ENCODE data around the gene MYEOV. TPM values are rescaled to one million over a fixed set of nuclear protein-coding genes. Genes with fewer than 3 reads are reported as not detected.

MYEOV gene
- total RNA-seq, 1 donor from 2014 or later = 8.6 TPM

DNA sequence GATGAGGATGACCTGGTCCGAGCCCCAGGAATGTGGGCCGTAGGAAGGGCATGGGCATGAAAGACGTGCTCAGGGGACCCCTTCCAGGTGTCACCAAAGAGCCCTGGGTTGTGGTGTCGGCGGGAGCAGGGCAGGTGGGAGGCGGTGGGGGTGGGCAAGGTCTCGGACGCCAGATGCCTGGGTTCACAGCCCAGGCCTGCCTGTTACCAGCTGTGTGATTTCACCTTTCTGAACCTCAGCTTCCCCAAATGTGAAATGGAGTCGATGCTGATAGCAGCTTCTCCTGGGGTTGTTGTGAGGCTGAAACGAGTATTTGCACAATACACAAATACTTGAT, 42.9 kb upstream of the MYEOV start:
- TF ChIP-seq, protein P1, sequence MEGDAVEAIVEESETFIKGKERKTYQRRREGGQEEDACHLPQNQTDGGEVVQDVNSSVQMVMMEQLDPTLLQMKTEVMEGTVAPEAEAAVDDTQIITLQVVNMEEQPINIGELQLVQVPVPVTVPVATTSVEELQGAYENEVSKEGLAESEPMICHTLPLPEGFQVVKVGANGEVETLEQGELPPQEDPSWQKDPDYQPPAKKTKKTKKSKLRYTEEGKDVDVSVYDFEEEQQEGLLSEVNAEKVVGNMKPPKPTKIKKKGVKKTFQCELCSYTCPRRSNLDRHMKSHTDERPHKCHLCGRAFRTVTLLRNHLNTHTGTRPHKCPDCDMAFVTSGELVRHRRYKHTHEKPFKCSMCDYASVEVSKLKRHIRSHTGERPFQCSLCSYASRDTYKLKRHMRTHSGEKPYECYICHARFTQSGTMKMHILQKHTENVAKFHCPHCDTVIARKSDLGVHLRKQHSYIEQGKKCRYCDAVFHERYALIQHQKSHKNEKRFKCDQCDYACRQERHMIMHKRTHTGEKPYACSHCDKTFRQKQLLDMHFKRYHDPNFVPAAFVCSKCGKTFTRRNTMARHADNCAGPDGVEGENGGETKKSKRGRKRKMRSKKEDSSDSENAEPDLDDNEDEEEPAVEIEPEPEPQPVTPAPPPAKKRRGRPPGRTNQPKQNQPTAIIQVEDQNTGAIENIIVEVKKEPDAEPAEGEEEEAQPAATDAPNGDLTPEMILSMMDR (conservative IDR thresholded peaks at IDR 0.05; ENCODE audit: low read depth, low read length) = no peak
- DNase-seq (ENCODE audit: low read depth) = no peak
- no peak overlapping the region for H3K4me3 ChIP-seq (ENCODE audit: low read depth, low read length)

DNA sequence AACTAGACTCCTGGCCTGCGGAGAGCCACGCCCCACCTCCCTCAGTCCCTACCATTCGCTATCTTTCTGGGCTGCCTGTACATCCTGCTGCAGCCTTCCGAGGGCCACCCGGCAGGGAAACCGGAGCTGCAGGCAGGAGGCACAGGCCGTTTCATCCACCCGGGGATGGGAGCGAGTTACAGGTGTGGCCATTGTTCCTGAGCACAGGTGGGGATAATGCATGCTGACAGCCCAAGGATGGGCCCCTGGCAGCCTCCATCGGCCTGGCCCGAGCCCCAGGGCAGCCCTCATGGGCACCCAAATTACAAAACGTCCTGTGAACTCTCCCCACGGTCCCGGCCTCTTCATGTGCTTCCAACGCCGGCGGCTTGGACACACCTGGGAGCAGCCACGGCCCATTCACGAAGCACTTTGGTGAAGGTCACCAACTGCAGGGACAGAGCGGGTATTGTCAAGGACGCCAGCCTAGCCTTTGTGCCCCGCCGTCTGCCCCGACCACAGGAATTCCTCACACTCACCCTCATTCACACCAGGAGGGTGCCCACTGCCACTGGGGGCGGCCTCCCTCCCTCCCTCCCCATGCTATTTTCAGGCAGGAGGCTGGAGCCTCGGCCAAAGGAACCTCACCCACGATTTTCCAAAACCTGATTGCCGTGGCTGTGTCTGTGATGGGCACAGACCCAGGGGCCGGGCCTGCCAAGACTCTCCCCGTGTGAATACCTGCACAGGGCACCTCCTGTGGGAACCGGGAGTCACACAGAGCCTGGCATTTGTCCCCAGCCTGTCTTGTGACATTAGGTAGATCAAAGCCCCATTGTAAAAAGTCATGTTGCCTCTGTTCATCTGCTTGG, 42.1 kb upstream of the MYEOV start:
- no peak for DNase-seq (ENCODE audit: low read depth)
- no peak overlapping the region for H3K4me3 ChIP-seq (ENCODE audit: low read depth, low read length)
- TF ChIP-seq, protein P1 (conservative IDR thresholded peaks at IDR 0.05; ENCODE audit: low read depth, low read length) = no peak

DNA sequence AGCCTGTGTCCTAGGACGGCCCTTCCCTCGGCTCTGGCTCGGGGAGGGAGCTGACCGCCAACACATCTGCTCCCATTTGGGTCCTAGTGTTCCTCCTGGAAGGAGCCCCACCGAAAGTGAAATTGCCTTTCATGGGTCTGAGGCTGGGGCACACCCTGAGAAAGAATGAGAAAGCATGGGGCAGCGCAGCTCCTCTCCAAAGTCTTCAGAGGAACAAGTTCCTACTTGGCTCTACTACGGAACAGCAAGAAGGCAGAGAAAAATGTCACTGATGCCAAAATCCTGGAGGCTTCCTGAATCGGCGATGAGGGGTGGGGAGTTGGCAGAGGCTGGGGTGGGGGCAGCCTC, 41.5 kb upstream of the MYEOV start:
- DNase-seq (ENCODE audit: low read depth) = no peak
- TF ChIP-seq, protein P1 (conservative IDR thresholded peaks at IDR 0.05; ENCODE audit: low read depth, low read length) = no peak

DNA sequence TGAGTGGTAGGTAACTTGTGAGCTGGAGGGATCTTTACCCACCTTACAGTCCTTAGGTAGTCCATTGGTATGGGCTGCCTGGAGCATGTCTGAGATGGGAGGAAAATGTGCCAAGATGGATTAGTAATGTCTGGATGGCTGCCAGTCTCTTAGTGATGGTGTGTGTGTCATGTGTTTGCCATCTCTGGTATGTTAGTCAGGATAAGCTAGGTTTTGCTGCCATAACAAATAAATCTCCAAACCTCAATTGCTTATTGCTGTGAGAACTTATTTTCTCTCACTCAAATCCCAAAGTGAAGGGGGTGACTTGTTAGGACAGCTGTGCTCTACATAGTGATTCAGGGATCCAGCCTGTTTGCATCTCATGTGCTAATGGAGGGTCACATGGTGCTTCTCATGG, 40.9 kb upstream of the MYEOV start:
- H3K4me3 ChIP-seq (ENCODE audit: low read depth, low read length) = no peak overlapping the region
- TF ChIP-seq, protein P1 (conservative IDR thresholded peaks at IDR 0.05; ENCODE audit: low read depth, low read length) = no peak
- no peak for DNase-seq (ENCODE audit: low read depth)

More for the DNA sequence above, 41.5 kb upstream of the MYEOV start:
- H3K4me3 ChIP-seq (ENCODE audit: low read depth, low read length) = no peak overlapping the region

DNA sequence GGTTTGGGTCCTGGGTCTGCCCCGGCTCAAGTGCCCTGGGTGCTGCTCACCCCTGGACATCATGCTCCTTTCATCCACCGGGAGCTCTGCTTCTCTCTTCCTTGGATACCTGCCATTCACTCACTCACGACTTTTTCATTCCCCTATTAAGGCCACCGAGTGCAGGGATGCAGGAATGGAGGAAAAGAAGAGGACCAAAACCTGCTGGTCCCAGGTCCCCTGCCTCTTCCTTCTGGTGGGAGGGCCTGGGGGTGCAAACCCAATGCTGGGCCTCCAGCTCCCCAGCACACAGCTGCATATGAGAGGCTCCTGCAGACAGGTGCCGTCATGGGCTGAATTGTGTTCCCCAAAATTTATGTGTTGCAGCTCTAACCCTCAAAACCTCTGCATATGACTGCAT, 36.8 kb upstream of the MYEOV start:
- no peak for DNase-seq (ENCODE audit: low read depth)
- TF ChIP-seq, protein P1 (conservative IDR thresholded peaks at IDR 0.05; ENCODE audit: low read depth, low read length) = no peak
- no peak overlapping the region for H3K4me3 ChIP-seq (ENCODE audit: low read depth, low read length)

DNA sequence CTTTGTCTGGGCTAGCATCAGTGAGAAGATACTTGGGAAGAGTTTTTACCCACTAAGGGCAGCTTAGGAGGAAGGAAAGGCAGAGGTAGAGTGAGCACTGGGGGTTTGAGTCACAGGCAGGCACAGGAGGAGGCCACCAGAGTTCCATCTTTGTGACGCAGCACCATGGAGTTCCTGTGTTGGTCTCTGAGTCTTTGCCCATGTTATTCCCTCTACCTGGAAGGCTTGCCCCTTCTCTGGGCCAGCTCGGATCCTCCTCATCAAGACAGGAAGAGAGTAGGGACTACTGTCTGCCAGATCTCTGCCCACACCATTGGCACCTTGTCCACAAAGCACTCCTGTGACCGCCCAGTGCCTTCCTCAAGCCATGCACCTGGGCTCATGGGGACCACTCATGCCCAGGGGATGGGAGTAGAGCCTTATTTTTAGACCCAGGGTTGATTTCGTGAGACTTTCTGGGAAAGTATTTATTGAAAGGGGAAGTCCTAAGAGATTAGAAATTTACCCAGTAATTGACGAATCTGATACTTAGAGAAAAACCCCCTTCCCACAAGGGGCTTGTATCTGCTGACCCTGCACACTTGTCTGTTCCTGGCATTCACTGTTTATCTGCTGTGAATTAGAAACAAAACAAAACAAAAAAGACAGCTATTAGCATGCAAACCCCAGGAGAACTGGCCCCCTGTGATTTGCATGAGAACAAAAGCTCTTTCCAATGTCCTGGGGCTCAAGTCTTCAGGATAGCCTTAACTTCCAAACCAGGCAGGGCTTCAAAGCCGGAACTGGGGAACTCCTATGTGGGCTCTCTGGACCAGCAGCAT, 35.9 kb upstream of the MYEOV start:
- TF ChIP-seq, protein P1 (conservative IDR thresholded peaks at IDR 0.05; ENCODE audit: low read depth, low read length) = no peak
- no peak for DNase-seq (ENCODE audit: low read depth)
- H3K4me3 ChIP-seq (ENCODE audit: low read depth, low read length) = no peak overlapping the region
